ENCODE results near the gene LRSAM1.

LRSAM1 gene

DNA sequence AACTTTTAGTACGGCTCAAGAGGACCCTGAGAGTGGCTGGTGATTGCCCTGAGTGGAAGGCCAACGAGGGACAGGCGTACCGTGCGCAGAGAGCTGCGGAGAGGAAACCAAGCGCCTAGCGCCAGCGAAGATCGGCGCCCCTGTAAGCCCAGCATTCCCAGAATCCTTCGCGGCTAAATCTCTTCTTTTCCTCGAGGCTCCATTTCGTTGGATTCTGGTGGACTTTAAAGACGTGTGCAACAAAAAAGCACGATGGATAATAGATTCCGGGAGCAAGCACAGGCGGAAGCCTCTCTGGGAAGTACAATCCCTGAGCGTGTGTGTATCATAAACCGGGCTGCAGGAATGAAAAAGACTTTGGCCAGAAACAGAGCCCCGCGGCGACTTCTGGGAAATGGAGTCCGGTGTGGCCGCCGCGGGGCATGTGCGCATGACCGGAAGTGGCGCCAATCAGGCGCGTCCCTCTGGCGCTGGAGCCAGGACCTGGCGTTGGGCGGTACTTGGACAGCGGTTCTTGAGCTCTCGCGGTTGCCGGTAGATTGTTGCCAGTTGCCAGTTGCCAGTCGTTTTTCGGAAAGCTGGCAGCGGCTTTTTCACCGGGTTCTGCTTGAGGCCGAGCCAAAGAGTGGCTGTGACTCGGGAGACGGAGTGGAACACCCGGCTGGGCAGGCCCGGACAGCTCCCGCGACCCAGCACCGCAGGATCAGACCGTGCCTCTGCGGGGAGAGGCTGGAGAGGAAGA is 27.2 kb upstream of the LRSAM1 start, which contains the start of gene ZNF79 (continued):
- TF ChIP-seq, protein P1, sequence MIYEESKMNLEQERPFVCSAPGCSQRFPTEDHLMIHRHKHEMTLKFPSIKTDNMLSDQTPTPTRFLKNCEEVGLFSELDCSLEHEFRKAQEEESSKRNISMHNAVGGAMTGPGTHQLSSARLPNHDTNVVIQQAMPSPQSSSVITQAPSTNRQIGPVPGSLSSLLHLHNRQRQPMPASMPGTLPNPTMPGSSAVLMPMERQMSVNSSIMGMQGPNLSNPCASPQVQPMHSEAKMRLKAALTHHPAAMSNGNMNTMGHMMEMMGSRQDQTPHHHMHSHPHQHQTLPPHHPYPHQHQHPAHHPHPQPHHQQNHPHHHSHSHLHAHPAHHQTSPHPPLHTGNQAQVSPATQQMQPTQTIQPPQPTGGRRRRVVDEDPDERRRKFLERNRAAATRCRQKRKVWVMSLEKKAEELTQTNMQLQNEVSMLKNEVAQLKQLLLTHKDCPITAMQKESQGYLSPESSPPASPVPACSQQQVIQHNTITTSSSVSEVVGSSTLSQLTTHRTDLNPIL (CRISPR knock-in tag; IDR thresholded peaks at IDR 0.05; ENCODE audit: low read depth), result no peak
- TF ChIP-seq ZC3H10 (CRISPR knock-in tag; IDR thresholded peaks at IDR 0.05), result no peak
- 0 out of 2 replicates have a peak, but pooled peaks have one; percentile 17 for TF ChIP-seq ZFP3 (CRISPR knock-in tag; IDR thresholded peaks at IDR 0.05)
- no peak for TF ChIP-seq GLIS3 (CRISPR knock-in tag; IDR thresholded peaks at IDR 0.05)
- TF ChIP-seq ZNF565 (CRISPR knock-in tag; conservative IDR thresholded peaks at IDR 0.05; ENCODE audit: low read depth), result no peak
- TF ChIP-seq ISL1 (CRISPR knock-in tag; IDR thresholded peaks at IDR 0.05), result no peak
- TF ChIP-seq, protein P2, sequence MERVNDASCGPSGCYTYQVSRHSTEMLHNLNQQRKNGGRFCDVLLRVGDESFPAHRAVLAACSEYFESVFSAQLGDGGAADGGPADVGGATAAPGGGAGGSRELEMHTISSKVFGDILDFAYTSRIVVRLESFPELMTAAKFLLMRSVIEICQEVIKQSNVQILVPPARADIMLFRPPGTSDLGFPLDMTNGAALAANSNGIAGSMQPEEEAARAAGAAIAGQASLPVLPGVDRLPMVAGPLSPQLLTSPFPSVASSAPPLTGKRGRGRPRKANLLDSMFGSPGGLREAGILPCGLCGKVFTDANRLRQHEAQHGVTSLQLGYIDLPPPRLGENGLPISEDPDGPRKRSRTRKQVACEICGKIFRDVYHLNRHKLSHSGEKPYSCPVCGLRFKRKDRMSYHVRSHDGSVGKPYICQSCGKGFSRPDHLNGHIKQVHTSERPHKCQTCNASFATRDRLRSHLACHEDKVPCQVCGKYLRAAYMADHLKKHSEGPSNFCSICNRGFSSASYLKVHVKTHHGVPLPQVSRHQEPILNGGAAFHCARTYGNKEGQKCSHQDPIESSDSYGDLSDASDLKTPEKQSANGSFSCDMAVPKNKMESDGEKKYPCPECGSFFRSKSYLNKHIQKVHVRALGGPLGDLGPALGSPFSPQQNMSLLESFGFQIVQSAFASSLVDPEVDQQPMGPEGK (CRISPR knock-in tag; IDR thresholded peaks at IDR 0.05; ENCODE audit: borderline replicate concordance), result no peak
- no peak for TF ChIP-seq BACH2 (CRISPR knock-in tag; IDR thresholded peaks at IDR 0.05; ENCODE audit: borderline replicate concordance)
- no peak for TF ChIP-seq RARB (CRISPR knock-in tag; IDR thresholded peaks at IDR 0.05)

DNA sequence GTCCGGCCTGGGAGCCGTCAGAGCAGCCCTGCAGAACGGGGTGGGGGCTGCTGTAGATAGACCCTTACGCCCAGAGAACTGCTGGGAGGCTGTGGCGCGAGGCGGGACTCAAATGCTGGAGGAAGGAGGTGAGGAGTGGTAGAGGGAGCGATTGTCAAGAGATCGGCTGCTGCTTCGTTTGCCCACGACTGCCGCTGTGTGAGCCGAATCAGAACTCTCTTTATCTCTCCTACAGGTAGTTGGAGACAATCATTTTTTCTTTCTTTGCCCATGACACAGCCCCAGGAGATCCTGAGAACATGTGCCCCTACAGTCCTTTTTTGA is 26.7 kb upstream of the LRSAM1 start:
- ATAC-seq, result peak; percentile 48
- TF ChIP-seq, protein P2 (CRISPR knock-in tag; IDR thresholded peaks at IDR 0.05; ENCODE audit: borderline replicate concordance), result no peak
- no peak for TF ChIP-seq ZFP3 (CRISPR knock-in tag; IDR thresholded peaks at IDR 0.05)
- TF ChIP-seq CSDC2 (CRISPR knock-in tag; IDR thresholded peaks at IDR 0.05), result no peak
- TF ChIP-seq PPARA (CRISPR knock-in tag; IDR thresholded peaks at IDR 0.05; ENCODE audit: borderline replicate concordance), result no peak
- TF ChIP-seq GLIS3 (CRISPR knock-in tag; IDR thresholded peaks at IDR 0.05), result no peak
- TF ChIP-seq, protein P1 (CRISPR knock-in tag; IDR thresholded peaks at IDR 0.05; ENCODE audit: low read depth), result no peak
- TF ChIP-seq ISL1 (CRISPR knock-in tag; IDR thresholded peaks at IDR 0.05), result no peak
- no peak for TF ChIP-seq ZNF70 (CRISPR knock-in tag; IDR thresholded peaks at IDR 0.05)
- TF ChIP-seq, protein P3, sequence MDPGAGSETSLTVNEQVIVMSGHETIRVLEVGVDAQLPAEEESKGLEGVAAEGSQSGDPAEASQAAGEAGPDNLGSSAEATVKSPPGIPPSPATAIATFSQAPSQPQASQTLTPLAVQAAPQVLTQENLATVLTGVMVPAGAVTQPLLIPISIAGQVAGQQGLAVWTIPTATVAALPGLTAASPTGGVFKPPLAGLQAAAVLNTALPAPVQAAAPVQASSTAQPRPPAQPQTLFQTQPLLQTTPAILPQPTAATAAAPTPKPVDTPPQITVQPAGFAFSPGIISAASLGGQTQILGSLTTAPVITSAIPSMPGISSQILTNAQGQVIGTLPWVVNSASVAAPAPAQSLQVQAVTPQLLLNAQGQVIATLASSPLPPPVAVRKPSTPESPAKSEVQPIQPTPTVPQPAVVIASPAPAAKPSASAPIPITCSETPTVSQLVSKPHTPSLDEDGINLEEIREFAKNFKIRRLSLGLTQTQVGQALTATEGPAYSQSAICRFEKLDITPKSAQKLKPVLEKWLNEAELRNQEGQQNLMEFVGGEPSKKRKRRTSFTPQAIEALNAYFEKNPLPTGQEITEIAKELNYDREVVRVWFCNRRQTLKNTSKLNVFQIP (CRISPR knock-in tag; IDR thresholded peaks at IDR 0.05; ENCODE audit: borderline replicate concordance, low read depth), result no peak
- no peak for TF ChIP-seq RARB (CRISPR knock-in tag; IDR thresholded peaks at IDR 0.05)
- no peak for TF ChIP-seq ZC3H10 (CRISPR knock-in tag; IDR thresholded peaks at IDR 0.05)

DNA sequence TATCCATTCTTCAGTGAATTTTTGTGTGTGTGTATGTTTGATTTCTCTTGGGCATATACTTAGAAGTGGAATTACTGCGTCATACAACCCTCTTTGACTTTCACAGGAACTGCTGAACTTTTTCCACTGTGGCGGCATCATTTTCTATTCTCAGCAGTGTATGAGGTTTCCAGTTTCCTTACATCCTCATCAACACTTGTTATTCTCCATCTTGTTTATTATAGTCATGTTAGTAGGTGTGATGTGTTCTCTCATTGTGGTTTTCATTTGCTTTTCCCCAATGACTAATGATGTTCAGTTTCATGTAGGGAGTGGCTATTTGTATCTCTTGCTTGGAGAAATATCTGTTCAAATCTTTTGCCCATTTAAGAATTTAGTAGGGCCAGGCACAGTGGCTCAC is 24.6 kb upstream of the LRSAM1 start:
- ATAC-seq, result no peak
- no peak for TF ChIP-seq ZC3H10 (CRISPR knock-in tag; IDR thresholded peaks at IDR 0.05)
- TF ChIP-seq ARNTL (CRISPR knock-in tag; IDR thresholded peaks at IDR 0.05; ENCODE audit: borderline replicate concordance, low read depth), result no peak
- no peak for TF ChIP-seq ISL1 (CRISPR knock-in tag; IDR thresholded peaks at IDR 0.05)

DNA sequence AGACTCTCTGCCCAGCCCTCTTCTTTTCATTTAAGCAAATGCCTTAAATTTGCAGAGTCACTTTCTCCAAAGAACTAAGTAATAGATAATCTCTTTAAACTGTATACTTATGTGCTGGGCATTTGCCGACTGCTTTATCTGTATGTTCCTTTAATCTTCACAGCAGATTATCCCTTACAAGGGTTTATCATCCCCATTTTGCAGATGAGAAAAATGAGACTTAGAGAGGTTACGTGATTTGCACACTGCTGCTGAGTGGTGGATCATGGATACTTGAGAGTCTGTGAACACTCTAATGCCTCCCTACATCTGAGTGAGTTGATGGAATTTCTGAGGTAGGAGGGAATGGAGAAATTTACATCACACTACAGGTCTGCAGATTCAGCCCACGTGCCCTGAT is 23.0 kb upstream of the LRSAM1 start:
- ATAC-seq, result no peak
- TF ChIP-seq ZFP30 (CRISPR knock-in tag; IDR thresholded peaks at IDR 0.05) (no peak), BACH2 (CRISPR knock-in tag; IDR thresholded peaks at IDR 0.05; ENCODE audit: borderline replicate concordance) (no peak), ISL1 (CRISPR knock-in tag; IDR thresholded peaks at IDR 0.05) (no peak), ARNTL (CRISPR knock-in tag; IDR thresholded peaks at IDR 0.05; ENCODE audit: borderline replicate concordance, low read depth) (no peak), ZNF565 (CRISPR knock-in tag; conservative IDR thresholded peaks at IDR 0.05; ENCODE audit: low read depth) (no peak), GLIS3 (CRISPR knock-in tag; IDR thresholded peaks at IDR 0.05) (no peak), ZC3H10 (CRISPR knock-in tag; IDR thresholded peaks at IDR 0.05) (no peak), TCF4 (CRISPR knock-in tag; IDR thresholded peaks at IDR 0.05; ENCODE audit: borderline replicate concordance) (no peak), ZNF8 (CRISPR knock-in tag; IDR thresholded peaks at IDR 0.05) (no peak), CSDC2 (CRISPR knock-in tag; IDR thresholded peaks at IDR 0.05) (no peak), TOX (CRISPR knock-in tag; IDR thresholded peaks at IDR 0.05; ENCODE audit: borderline replicate concordance) (no peak), SNAI2 (CRISPR knock-in tag; IDR thresholded peaks at IDR 0.05) (no peak), PPARA (CRISPR knock-in tag; IDR thresholded peaks at IDR 0.05; ENCODE audit: borderline replicate concordance) (no peak)
- TF ChIP-seq, protein P4, sequence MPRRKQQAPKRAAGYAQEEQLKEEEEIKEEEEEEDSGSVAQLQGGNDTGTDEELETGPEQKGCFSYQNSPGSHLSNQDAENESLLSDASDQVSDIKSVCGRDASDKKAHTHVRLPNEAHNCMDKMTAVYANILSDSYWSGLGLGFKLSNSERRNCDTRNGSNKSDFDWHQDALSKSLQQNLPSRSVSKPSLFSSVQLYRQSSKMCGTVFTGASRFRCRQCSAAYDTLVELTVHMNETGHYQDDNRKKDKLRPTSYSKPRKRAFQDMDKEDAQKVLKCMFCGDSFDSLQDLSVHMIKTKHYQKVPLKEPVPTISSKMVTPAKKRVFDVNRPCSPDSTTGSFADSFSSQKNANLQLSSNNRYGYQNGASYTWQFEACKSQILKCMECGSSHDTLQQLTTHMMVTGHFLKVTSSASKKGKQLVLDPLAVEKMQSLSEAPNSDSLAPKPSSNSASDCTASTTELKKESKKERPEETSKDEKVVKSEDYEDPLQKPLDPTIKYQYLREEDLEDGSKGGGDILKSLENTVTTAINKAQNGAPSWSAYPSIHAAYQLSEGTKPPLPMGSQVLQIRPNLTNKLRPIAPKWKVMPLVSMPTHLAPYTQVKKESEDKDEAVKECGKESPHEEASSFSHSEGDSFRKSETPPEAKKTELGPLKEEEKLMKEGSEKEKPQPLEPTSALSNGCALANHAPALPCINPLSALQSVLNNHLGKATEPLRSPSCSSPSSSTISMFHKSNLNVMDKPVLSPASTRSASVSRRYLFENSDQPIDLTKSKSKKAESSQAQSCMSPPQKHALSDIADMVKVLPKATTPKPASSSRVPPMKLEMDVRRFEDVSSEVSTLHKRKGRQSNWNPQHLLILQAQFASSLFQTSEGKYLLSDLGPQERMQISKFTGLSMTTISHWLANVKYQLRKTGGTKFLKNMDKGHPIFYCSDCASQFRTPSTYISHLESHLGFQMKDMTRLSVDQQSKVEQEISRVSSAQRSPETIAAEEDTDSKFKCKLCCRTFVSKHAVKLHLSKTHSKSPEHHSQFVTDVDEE (CRISPR knock-in tag; IDR thresholded peaks at IDR 0.05), result no peak

Data from SK-N-SH treated with all-trans-retinoic acid at 6 μM for 48 hours (cell line).